Measurements from ENCODE around the gene KRT74. TPM values are rescaled to one million over a fixed set of nuclear protein-coding genes. Genes with fewer than 3 reads are reported as not detected.

The KRT74 gene
- total and polyA plus RNA-seq, 9 of the 15 experiments (the other 6 are each of a cell fraction or from before 2014, with no cell fraction given): not detected

DNA sequence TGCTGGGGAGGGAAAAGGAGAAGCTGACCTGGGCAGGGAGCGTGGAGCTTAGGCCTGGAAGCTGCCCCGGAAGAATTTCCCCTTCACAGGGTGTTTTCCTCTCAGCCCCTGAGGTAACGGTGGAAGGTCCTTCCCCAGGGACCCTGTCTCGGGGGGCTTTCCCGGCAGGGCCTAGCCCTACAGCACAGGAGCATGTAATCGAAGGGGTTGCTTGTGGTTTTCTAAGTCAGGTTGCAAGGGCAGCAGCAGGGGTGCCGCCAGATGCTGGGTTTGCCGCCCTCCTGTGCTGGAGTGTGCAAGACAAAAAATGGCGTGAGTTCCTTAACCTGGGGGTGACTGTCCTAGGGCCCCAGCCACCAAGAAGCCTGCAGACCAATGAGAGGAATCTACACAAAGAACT is 1.6 kb upstream of the KRT74 start (continued):
- TF ChIP-seq KLF13 (tag; IDR thresholded peaks at IDR 0.05; ENCODE audit: borderline replicate concordance, low read depth) (no peak), MTA1 (IDR thresholded peaks at IDR 0.05; ENCODE audit: borderline replicate concordance) (no peak), RBM22 (IDR thresholded peaks at IDR 0.05; ENCODE audit: low read depth, low read length, poor library complexity, severe bottlenecking) (no peak)

DNA sequence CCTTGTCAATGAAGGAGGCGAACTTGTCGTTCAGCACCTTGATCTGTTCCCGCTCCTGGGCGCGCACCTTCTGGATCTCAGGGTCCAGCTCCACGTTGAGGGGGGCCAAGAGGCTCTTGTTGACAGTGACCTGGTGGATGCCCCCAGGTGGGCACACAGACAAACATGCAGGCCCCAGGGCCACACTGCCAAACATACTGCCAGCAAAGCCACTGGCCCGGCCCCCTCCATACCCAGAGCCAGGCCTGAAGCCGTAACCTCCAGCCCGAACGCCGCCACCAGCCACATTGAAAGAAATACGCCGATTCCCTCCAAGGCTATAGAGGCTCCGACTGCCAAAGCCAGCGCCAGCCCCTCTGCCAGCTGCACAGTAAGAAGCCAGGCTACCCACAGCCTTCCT is 337 bp downstream of the KRT74 start:
- ChIA-PET POLR2A (no interaction called here), CTCF (ENCODE audit: low intra/inter-chr PET ratio) (no interaction called here)
- no peak for FAIRE-seq

More for the DNA sequence above, 337 bp downstream of the KRT74 start:
- in situ Hi-C loops (cut with MboI): no loop called here
- Histone ChIP-seq H3K79me2 (ENCODE audit: control insufficient read depth, insufficient read depth, low read length) (no peaks in the 10 kb centered on the region), H3K4me1 (replicated peaks in 1 of 2; ENCODE audit: control insufficient read depth in 2 of 2, insufficient read depth in 2 of 2, low read length in 2 of 2) (peaks cover 0 to 3% of the 10 kb centered on the region in 2 experiments; a peak in 1 of 5 replicates), H3K4me2 (ENCODE audit: insufficient read depth, low read length) (no peak overlapping the region), H3K4me3 (no peak overlapping the region), H3K27ac (ENCODE audit: extremely low read depth, low read depth, low read length) (no peak overlapping the region), H2AFZ (ENCODE audit: low read depth, low read length) (no peak overlapping the region), H3K36me3 (ENCODE audit: control insufficient read depth, insufficient read depth, low read length) (no peaks in the 10 kb centered on the region), H3K9me1 (ENCODE audit: control insufficient read depth, insufficient read depth, low read length) (no peaks in the 10 kb centered on the region), H3K27me3 (ENCODE audit: control insufficient read depth in 2 of 2, insufficient read depth in 2 of 2, low read length in 2 of 2) (peaks cover 40 to 83% of the 10 kb centered on the region in 2 experiments), H3K9me3 (replicated peaks; ENCODE audit: control insufficient read depth, insufficient read depth, low read depth, low read length) (no peaks in the 10 kb centered on the region), H4K20me1 (replicated peaks; ENCODE audit: control insufficient read depth, insufficient read depth, low read length) (peaks cover 26% of the 10 kb centered on the region; the same call in 1 of the 2 replicates), H3K9ac (ENCODE audit: insufficient read depth in 1 of 2, low read depth in 2 of 2, low read length in 2 of 2) (no peak overlapping the region)
- intact Hi-C loops (cut with micrococcal nuclease): no loop called here
- DNase-seq (ENCODE audit: extremely low read depth in 1 of 4, low spot score in 3 of 4) (no peak), ATAC-seq (no peak)
- WGBS (ENCODE audit: insufficient coverage, low coverage, missing lambda C conversion rate): 16% methylated on average over 8 of the region's 15 CpGs
- BruUV-seq (replicated peaks): no TSS peak
- TF ChIP-seq SP2 (IDR thresholded peaks at IDR 0.05; ENCODE audit: extremely low read depth, low read depth, low read length, poor library complexity, severe bottlenecking) (no peak), ZNF41 (CRISPR knock-in tag; conservative IDR thresholded peaks at IDR 0.05) (no peak), KLF13 (tag; IDR thresholded peaks at IDR 0.05; ENCODE audit: borderline replicate concordance, low read depth) (no peak), TGIF2 (CRISPR knock-in tag; IDR thresholded peaks at IDR 0.05) (no peak), COPS2 (conservative IDR thresholded peaks at IDR 0.05) (no peak), SRSF1 (IDR thresholded peaks at IDR 0.05; ENCODE audit: low read depth, low read length) (no peak), TEAD1 (CRISPR knock-in tag; IDR thresholded peaks at IDR 0.05) (no peak), SREBF2 (CRISPR knock-in tag; IDR thresholded peaks at IDR 0.05) (no peak), ARHGAP35 (IDR thresholded peaks at IDR 0.05; ENCODE audit: partially characterized antibody) (no peak), CHD1 (IDR thresholded peaks at IDR 0.05; ENCODE audit: low read length) (no peak), TCF3 (CRISPR knock-in tag; IDR thresholded peaks at IDR 0.05) (no peak), ZNF140 (CRISPR knock-in tag; IDR thresholded peaks at IDR 0.05) (no peak)
- TF ChIP-seq, protein P1, sequence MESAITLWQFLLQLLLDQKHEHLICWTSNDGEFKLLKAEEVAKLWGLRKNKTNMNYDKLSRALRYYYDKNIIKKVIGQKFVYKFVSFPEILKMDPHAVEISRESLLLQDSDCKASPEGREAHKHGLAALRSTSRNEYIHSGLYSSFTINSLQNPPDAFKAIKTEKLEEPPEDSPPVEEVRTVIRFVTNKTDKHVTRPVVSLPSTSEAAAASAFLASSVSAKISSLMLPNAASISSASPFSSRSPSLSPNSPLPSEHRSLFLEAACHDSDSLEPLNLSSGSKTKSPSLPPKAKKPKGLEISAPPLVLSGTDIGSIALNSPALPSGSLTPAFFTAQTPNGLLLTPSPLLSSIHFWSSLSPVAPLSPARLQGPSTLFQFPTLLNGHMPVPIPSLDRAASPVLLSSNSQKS (CRISPR knock-in tag; IDR thresholded peaks at IDR 0.05): no peak
- TF ChIP-seq, protein P2, sequence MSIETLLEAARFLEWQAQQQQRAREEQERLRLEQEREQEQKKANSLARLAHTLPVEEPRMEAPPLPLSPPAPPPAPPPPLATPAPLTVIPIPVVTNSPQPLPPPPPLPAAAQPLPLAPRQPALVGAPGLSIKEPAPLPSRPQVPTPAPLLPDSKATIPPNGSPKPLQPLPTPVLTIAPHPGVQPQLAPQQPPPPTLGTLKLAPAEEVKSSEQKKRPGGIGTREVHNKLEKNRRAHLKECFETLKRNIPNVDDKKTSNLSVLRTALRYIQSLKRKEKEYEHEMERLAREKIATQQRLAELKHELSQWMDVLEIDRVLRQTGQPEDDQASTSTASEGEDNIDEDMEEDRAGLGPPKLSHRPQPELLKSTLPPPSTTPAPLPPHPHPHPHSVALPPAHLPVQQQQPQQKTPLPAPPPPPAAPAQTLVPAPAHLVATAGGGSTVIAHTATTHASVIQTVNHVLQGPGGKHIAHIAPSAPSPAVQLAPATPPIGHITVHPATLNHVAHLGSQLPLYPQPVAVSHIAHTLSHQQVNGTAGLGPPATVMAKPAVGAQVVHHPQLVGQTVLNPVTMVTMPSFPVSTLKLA (conservative IDR thresholded peaks at IDR 0.05): no peak
